Naive thymus-derived CD8-positive, alpha-beta T cell (primary cell): ENCODE results near the gene POLR2L. TPM values are rescaled to one million over a fixed set of nuclear protein-coding genes. Genes with fewer than 3 reads are reported as not detected.

Experiments used
- ATAC-seq, 2 donors: fragments of 150-1000 bp; cut with Tn5 transposase in 1 of 2; sonication (Bioruptor Pico), chemical (Tn5 transposase) in 1 of 2; 1 replicate in 1 of 2; 2 replicates in 1 of 2; pipeline ENCODE4 v1.10.0; 2021; ENCODE audit warnings: mild to moderate bottlenecking in 2 of 2, moderate library complexity in 2 of 2
- POLR2A ChIA-PET: fragments of 350-600 bp; sonication (Branson Sonifier 250); formaldehyde crosslinking; loops from one replicate; lab custom pipeline; 2021; ENCODE audit warnings: antibody characterized with exemption; lab: Charles Lee
- DNase-seq, 10 donors: peaks; one replicate each; pipeline versions ENCODE4 v3.0.0 to v3.0.0-alpha.2; 2020 to 2022
- H3K27ac Mint-ChIP-seq, 10 donors: one replicate each; pipeline ENCODE4 v1.8.0; 2020 to 2022; ENCODE audit warnings: mild to moderate bottlenecking in 10 of 10, mixed read lengths in 10 of 10, moderate library complexity in 4 of 10, inconsistent platforms in 1 of 10
- H3K27me3 Mint-ChIP-seq, 5 donors: one replicate each; pipeline ENCODE4 v1.8.0; 2021 to 2022; ENCODE audit warnings: mixed read lengths in 5 of 5
- H3K36me3 Mint-ChIP-seq, 3 donors: one replicate each; pipeline ENCODE4 v1.8.0; 2020 to 2022; ENCODE audit warnings: mixed read lengths in 3 of 3, mild to moderate bottlenecking in 2 of 3, inconsistent platforms in 1 of 3
- H3K4me1 Mint-ChIP-seq, 4 donors: one replicate each; pipeline ENCODE4 v1.8.0; 2021 to 2022; ENCODE audit warnings: mixed read lengths in 4 of 4
- H3K4me3 Mint-ChIP-seq, 10 donors: one replicate each; pipeline ENCODE4 v1.8.0; 2020 to 2022; ENCODE audit warnings: mild to moderate bottlenecking in 10 of 10, mixed read lengths in 10 of 10, moderate library complexity in 6 of 10, inconsistent platforms in 1 of 10
- H3K9me3 Mint-ChIP-seq, 9 donors: one replicate each; pipeline ENCODE4 v1.8.0; 2020 to 2022; ENCODE audit warnings: mixed read lengths in 9 of 9, mild to moderate bottlenecking in 3 of 9, inconsistent platforms in 1 of 9, moderate library complexity in 1 of 9
- polyA plus RNA-seq, 3 donors: library from polyadenylated mRNA; unstranded; fragments of 300-500 nt; fragmentation: Illumina TruSeq; gene quantifications; one replicate each; pipeline ENCODE4 v1.2.3, GENCODE V29; 2021
- total RNA-seq, 8 experiments: library from RNA in 2 of 8; stranded (reverse) in 2 of 8; gene quantifications; one replicate each; pipeline ENCODE4 v1.2.3 and lab custom pipeline; 2021 to 2026

POLR2L gene
- total and polyA plus RNA-seq, 5 experiments from 2014 or later: 50.3 to 102 (median 96.5) TPM

DNA sequence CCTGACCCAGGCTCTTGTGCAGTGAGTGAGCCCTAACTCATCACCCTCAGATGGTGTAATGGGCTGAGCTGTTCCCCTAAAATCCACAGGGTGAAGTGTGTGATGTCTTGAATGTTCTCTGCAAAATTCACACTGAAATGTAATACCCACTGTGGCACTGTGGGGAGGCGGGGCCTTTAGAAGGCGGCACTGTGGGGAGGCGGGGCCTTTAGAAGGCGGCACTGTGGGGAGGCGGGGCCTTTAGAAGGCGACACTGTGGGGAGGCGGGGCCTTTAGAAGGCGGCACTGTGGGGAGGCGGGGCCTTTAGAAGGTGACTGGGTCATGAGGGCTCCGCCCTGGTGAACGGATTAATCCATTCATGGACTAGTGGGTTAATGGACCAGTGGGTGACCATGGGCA is 35.2 kb upstream of the POLR2L start:
- DNase-seq: peak in 1 of 10 donors; percentile 4
- POLR2A ChIA-PET: no interaction called here
- Mint-ChIP-seq H3K36me3 (peaks cover 0 to 32% (median 9%) of the 10 kb centered on the region in 3 donors), H3K9me3 (no peaks in the 10 kb centered on the region), H3K4me3 (no peak overlapping the region), H3K4me1 (peaks cover 0 to 7% (median 0%) of the 10 kb centered on the region in 4 donors), H3K27ac (peak overlapping the region in 2 of 10 donors; percentile 24 to 37), H3K27me3 (no peaks in the 10 kb centered on the region)
- peak in 1 of 2 donors; percentile 28 for ATAC-seq

DNA sequence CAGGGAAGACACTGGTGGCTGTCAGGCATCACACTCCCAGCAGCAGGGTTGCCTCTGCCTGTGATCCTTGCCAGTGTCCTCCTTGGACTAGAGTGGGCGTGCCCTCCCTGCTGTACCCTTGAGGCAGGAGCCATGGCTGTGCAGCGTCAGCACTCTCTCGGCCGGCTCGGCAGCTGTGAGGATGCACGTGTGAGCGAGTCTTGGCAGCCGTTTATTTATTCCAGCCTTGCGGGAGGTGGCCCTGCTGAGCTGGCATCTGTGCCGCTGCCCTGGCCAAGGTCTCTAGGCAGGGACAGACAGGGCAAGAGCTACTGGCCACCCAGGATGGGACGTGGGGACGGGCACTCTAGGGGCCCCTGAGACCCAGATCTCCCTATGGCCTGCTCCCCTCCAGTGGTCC is 34.2 kb upstream of the POLR2L start:
- ATAC-seq: no peak
- Mint-ChIP-seq H3K27me3 (no peaks in the 10 kb centered on the region), H3K4me3 (no peak overlapping the region), H3K4me1 (peaks cover 0 to 6% (median 0%) of the 10 kb centered on the region in 4 donors), H3K36me3 (peaks cover 0 to 22% (median 5%) of the 10 kb centered on the region in 3 donors), H3K27ac (no peak overlapping the region), H3K9me3 (no peaks in the 10 kb centered on the region)
- POLR2A ChIA-PET: no interaction called here
- DNase-seq: no peak

DNA sequence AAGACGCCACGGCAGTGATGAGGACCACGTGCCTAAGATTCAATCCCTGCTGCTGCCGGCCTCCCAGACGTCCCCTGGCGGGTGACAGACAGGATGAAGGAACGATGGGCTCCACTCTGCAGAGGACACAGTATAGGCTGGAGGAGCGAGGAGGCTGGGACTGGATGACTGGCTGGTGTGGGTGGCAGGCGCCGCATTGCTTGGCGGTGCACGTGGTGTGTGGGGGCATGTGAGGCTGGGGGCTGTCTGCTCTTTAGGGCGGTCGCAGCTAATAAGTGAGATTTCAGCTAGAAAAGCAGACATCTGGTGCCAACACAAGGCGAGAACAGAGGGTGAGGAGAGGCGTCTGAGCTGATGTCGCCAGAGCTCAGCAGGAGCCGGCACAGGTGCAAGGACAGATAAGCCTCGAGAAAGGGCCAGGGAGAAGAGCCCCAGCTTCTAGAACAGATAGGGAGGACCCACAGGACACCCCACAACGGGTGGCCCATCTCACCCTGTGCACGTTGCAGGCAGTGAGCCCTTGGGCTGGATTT is 33.5 kb upstream of the POLR2L start:
- POLR2A ChIA-PET: no interaction called here

DNA sequence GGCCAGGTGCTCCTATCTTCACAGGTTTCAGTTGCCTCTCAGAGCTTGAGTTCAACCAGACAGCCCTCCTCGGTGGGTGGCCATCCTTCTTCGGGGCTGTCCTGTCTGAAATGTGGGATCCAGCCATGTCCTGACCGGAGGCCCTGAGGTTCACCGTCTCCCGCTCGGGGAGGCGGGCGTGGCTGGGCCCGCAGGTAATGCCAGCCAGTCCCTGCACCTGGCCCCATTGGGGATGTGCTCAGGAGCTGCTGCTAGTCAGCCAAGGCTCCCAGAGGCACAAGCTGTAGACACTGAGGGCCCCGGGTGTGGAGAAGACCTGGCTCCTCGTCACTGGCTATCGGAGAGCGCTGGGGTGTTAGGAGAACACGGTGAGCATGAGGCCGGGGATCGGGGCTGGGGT is 32.9 kb upstream of the POLR2L start:
- no peak overlapping the region for H3K4me3 Mint-ChIP-seq
- POLR2A ChIA-PET: no interaction called here
- H3K9me3 Mint-ChIP-seq: no peaks in the 10 kb centered on the region
- H3K27ac Mint-ChIP-seq: peak overlapping the region in 1 of 10 donors; percentile 57
- peaks cover 0 to 14% (median 5%) of the 10 kb centered on the region in 3 donors for H3K36me3 Mint-ChIP-seq
- DNase-seq (no peak), ATAC-seq (no peak)
- H3K27me3 Mint-ChIP-seq: no peaks in the 10 kb centered on the region
- H3K4me1 Mint-ChIP-seq: peaks cover 0 to 6% (median 0%) of the 10 kb centered on the region in 4 donors

More for the DNA sequence above, 33.5 kb upstream of the POLR2L start:
- H3K27ac Mint-ChIP-seq: peak overlapping the region in 2 of 10 donors; percentile 57 to 60
- H3K4me3 Mint-ChIP-seq: no peak overlapping the region
- no peaks in the 10 kb centered on the region for H3K27me3 Mint-ChIP-seq
- peaks cover 0 to 20% (median 5%) of the 10 kb centered on the region in 3 donors for H3K36me3 Mint-ChIP-seq
- peaks cover 0 to 6% (median 0%) of the 10 kb centered on the region in 4 donors for H3K4me1 Mint-ChIP-seq
- no peak for ATAC-seq
- H3K9me3 Mint-ChIP-seq: no peaks in the 10 kb centered on the region
- DNase-seq: no peak

DNA sequence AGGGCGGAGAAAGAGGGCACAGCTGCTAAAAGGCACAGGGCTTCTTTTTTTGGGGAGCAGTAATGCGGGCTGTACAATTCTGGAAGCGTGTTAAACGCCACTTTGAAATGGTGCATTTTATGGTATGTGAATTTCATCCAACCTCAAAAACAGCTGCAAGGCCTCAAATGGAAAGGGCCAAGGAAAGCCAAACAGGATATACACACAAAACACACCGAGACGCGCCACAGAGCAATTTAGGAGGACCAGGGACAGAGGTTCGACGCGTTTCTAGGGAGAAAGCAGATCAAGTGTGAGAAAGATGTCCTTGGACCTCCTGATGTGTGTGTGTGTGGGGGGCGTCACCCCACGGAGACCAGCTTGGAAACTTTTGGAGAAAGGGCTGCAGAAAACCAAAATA is 31.4 kb upstream of the POLR2L start:
- POLR2A ChIA-PET: no interaction called here
- Mint-ChIP-seq H3K4me3 (no peak overlapping the region), H3K9me3 (no peaks in the 10 kb centered on the region), H3K27ac (peak overlapping the region in 1 of 10 donors; percentile 62), H3K36me3 (peaks cover 0 to 13% (median 5%) of the 10 kb centered on the region in 3 donors), H3K4me1 (peaks cover 0 to 4% (median 0%) of the 10 kb centered on the region in 4 donors), H3K27me3 (no peaks in the 10 kb centered on the region)
- no peak for DNase-seq
- no peak for ATAC-seq

DNA sequence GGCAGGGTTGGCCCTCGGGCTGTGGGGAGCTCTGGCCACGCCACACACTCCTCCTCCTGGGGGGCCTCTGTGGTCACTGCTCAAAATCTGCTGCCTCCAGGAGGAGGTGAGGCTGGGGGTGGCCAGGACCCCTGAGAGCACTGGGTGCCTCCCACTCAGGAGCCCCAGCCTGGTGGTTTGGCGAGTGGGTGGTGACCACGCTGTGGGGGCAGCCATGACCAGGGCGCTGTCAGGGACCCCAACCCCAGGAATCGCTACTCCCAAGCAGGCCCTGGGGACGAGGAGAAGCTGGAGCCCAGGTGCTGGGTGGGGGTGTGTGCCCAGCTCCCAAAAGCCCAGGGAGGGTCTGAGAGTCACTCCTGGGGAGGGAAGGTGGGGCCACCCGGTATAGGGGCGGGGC is 30.5 kb upstream of the POLR2L start:
- H3K36me3 Mint-ChIP-seq: peaks cover 0 to 16% (median 4%) of the 10 kb centered on the region in 3 donors
- H3K4me1 Mint-ChIP-seq: peaks cover 0 to 4% (median 0%) of the 10 kb centered on the region in 4 donors
- H3K27ac Mint-ChIP-seq: no peak overlapping the region
- H3K4me3 Mint-ChIP-seq: no peak overlapping the region
- H3K9me3 Mint-ChIP-seq: no peaks in the 10 kb centered on the region
- DNase-seq (no peak), ATAC-seq (no peak)
- H3K27me3 Mint-ChIP-seq: no peaks in the 10 kb centered on the region
- POLR2A ChIA-PET: no interaction called here

DNA sequence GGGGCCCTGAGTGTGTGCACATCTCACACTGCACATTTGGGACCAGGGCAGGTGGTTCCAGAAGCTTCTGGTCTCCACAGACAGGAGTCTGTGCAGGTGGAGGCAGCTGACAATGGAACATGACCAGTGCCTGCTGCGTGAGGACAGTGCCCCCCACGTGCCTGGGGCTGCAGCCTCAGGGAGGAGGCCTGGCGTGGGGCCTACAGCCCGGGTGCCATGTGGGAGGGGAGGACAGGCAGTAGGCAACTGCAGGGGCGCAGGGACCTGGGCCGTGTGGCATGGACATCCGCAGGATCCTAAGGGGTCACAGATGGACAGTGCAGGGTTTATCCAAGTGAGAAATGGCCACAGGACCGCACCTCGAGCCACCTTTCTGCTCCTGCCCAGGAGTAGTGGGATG is 29.1 kb upstream of the POLR2L start:
- Mint-ChIP-seq H3K27me3 (no peaks in the 10 kb centered on the region), H3K27ac (no peak overlapping the region)

DNA sequence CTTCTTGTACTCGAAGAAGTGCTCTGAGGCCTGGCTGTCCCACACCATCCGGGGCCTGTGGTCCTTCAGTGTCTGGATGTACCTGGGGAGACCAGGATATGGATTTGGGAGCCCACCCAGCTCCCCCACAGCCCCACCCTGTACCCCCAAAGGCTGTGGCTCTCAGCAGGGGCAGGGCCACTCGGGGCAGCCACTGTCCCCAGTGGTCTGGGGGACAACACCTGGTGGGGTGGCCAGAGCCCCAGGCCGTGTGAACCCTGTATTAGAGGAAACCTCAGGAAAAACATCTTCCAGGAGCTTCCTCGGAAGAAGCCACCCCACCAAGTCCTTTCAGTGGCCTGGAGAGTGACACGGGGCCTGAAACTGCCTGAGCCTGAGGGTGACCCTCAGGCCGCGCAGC is 28.1 kb upstream of the POLR2L start:
- Mint-ChIP-seq H3K9me3 (no peaks in the 10 kb centered on the region), H3K4me1 (peaks cover 0 to 2% (median 0%) of the 10 kb centered on the region in 4 donors), H3K4me3 (no peak overlapping the region), H3K27ac (no peak overlapping the region), H3K36me3 (peaks cover 0 to 7% (median 3%) of the 10 kb centered on the region in 3 donors), H3K27me3 (no peaks in the 10 kb centered on the region)
- DNase-seq: no peak
- POLR2A ChIA-PET: no interaction called here
- ATAC-seq: no peak

More for the DNA sequence above, 29.1 kb upstream of the POLR2L start:
- no peak overlapping the region for H3K4me3 Mint-ChIP-seq
- no peaks in the 10 kb centered on the region for H3K9me3 Mint-ChIP-seq
- H3K4me1 Mint-ChIP-seq: peaks cover 0 to 4% (median 0%) of the 10 kb centered on the region in 4 donors
- H3K36me3 Mint-ChIP-seq: peaks cover 0 to 14% (median 3%) of the 10 kb centered on the region in 3 donors
- no peak for ATAC-seq
- POLR2A ChIA-PET: no interaction called here
- DNase-seq: no peak

DNA sequence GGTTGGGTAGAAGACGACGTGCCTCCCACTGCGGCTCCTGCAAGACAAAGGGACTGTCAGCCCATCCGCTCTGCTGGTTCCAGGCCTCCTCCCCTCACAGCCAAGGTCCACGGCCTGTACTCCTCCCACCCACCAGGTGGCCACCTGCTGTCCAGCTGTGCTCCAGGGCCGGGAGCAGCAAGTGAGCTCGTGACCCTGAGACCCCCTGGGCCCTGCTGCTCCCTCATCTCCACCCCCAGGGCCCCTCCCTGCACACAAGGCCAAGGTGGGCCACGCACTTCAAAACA is 27.7 kb upstream of the POLR2L start:
- POLR2A ChIA-PET: no interaction called here
- no peak for DNase-seq

DNA sequence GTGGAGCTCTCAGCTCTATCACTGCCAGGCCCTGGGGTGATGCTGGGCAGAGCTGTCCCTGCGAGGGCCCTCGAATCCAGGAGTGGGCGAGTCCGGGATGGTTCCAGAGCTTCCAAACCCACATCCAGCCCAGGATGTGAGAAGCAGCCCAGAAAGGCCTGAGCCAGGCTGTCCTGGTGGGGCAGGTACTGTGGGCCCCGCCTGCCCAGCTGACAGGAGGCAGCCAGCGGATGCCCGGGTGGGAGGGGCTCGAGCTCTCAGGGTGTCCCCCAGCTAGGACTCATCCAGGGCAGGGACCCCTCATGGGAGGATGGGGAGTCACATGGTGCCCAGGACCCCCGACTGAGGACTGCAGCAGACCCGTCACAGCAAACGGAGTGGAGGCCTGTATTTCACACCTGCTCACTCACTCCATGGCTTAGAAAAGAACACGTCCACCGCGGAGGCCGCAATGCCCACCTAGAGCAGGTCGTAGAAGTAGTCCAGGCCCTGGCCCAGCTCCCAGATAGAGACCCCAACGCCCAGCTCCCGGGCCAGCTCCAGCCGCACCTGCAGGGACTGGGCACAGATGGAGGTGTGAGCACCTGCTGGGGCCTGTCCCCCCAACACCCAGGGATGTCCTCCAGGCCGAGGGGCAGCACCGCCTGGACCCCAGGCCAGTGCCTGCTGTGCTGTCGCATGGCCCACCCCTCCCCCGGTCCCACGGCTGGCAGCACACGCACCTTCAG is 27.2 kb upstream of the POLR2L start:
- POLR2A ChIA-PET: no interaction called here
- Mint-ChIP-seq H3K27me3 (no peaks in the 10 kb centered on the region), H3K9me3 (no peaks in the 10 kb centered on the region), H3K4me1 (peaks cover 0 to 2% (median 0%) of the 10 kb centered on the region in 4 donors), H3K4me3 (no peak overlapping the region), H3K27ac (no peak overlapping the region), H3K36me3 (peaks cover 0 to 6% (median 3%) of the 10 kb centered on the region in 3 donors)
- no peak for ATAC-seq
- no peak for DNase-seq

More for the DNA sequence above, 27.7 kb upstream of the POLR2L start:
- Mint-ChIP-seq H3K27me3 (no peaks in the 10 kb centered on the region), H3K27ac (no peak overlapping the region), H3K4me3 (no peak overlapping the region), H3K9me3 (no peaks in the 10 kb centered on the region), H3K36me3 (peaks cover 0 to 6% (median 3%) of the 10 kb centered on the region in 3 donors), H3K4me1 (peaks cover 0 to 2% (median 0%) of the 10 kb centered on the region in 4 donors)
- no peak for ATAC-seq

DNA sequence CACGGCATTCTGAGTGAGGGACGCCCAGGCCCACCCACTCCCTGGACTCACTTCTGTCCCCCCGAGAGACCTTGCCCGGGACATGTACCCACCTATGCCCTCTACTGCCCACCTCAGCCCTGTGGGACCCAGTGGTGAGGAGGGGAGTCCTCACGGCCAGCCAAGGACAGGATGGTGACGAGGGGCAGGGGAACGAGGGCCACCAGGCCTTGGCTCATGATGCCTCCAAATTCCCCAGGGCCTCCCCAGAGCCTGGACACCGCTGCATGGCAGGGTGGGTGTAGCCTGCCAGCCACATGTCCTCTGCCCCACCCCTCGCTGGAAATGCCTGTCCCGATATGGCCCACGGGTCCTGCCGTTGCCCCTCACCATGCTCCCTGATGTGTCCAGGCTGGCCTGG is 26.5 kb upstream of the POLR2L start:
- H3K36me3 Mint-ChIP-seq: peaks cover 0 to 5% (median 1%) of the 10 kb centered on the region in 3 donors

DNA sequence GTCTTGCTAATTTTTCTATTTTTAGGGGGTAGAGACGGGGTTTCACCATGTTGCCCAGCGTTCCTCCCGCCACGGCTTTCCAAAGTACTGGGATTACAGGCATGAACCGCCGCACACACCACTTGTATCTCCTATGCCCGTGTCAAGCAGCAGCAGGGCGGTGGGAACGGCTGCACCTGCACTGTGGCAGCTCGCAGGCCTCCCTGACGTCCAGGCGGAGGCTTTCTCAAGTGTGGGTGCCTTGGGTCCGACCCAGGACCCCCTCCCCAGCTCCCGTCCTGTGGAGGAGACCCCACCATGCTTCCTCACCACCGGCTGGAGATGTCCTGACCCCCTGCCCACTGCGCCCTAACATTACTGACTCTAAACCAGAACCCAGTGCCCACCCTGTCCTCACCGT is 26.1 kb upstream of the POLR2L start:
- Mint-ChIP-seq H3K4me3 (no peak overlapping the region), H3K9me3 (no peaks in the 10 kb centered on the region), H3K4me1 (no peaks in the 10 kb centered on the region), H3K27me3 (no peaks in the 10 kb centered on the region), H3K36me3 (peaks cover 0 to 5% (median 0%) of the 10 kb centered on the region in 3 donors), H3K27ac (no peak overlapping the region)
- no peak for DNase-seq
- ATAC-seq: no peak
- POLR2A ChIA-PET: no interaction called here

More for the DNA sequence above, 26.5 kb upstream of the POLR2L start:
- no peaks in the 10 kb centered on the region for H3K9me3 Mint-ChIP-seq
- DNase-seq (no peak), ATAC-seq (no peak)
- H3K27ac Mint-ChIP-seq: no peak overlapping the region
- H3K27me3 Mint-ChIP-seq: no peaks in the 10 kb centered on the region
- POLR2A ChIA-PET: no interaction called here
- H3K4me1 Mint-ChIP-seq: peaks cover 0 to 2% (median 0%) of the 10 kb centered on the region in 4 donors
- no peak overlapping the region for H3K4me3 Mint-ChIP-seq

DNA sequence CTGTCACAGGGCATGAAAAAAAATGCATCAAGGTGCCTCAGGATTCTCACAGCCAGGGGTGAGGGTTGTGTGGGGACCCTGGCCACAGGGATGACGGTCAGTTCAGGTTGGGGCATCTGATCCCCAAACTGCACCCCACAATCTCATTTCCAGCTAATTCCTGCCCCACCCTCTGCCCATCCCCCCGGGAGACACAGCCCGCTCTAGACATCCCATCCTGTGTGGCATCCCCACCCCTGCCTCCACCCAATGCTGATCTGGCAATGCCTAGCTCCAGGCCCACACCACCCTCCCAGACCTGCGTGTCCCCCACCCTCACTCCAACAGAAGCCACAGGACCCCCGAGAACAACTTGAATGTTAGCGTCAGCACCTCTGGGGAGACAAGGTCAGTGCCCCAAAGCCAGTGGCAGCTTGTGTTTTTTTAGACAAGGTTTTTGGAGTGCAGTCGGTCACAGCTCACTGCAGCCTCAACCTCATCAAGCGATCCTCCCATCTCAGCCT is 25.6 kb upstream of the POLR2L start:
- POLR2A ChIA-PET: no interaction called here

More for the DNA sequence above, 25.6 kb upstream of the POLR2L start:
- ATAC-seq (no peak), DNase-seq (no peak)
- H3K27ac Mint-ChIP-seq: peak overlapping the region in 1 of 10 donors; percentile 6
- H3K4me1 Mint-ChIP-seq: no peaks in the 10 kb centered on the region
- no peak overlapping the region for H3K4me3 Mint-ChIP-seq
- H3K36me3 Mint-ChIP-seq: peaks cover 0 to 5% (median 0%) of the 10 kb centered on the region in 3 donors
- H3K27me3 Mint-ChIP-seq: no peaks in the 10 kb centered on the region
- H3K9me3 Mint-ChIP-seq: no peaks in the 10 kb centered on the region
